HCT116 (cell line): Measurements from ENCODE around the gene IDI1. TPM values are rescaled to one million over a fixed set of nuclear protein-coding genes. Genes with fewer than 3 reads are reported as not detected.

ENCODE experiments used
- ATAC-seq: fragments of 200-7000 bp; cut with Tn5 transposase; 2 replicates; pipeline ENCODE4 v1.9.1; 2020; ENCODE audit warnings: mild to moderate bottlenecking, moderate library complexity
- BruUV-seq: library from RNA; stranded (reverse); fragments of 400-500 nt; replicated peaks from 2 replicates; lab custom pipeline; 2021; lab: Mats Ljungman, UMichigan
- CTCF ChIA-PET: fragments of 300-600 bp; sonication (Branson Sonifier 250); formaldehyde crosslinking; loops from one replicate; lab custom pipeline; 2021; ENCODE audit warnings: antibody characterized with exemption; lab: Charles Lee
- POLR2A ChIA-PET: fragments of 300-600, 350-600 bp; sonication (Branson Sonifier 250); formaldehyde crosslinking; loops from one replicate; lab custom pipeline; 2021; ENCODE audit warnings: antibody characterized with exemption; lab: Charles Lee
- RAD21 ChIA-PET, 2 experiments: fragments of 300-600 bp; sonication (Branson Sonifier 250); formaldehyde crosslinking; loops; one replicate each; lab custom pipeline; 2023; ENCODE audit warnings: low total read pairs in 2 of 2; ENCODE audit not compliant: uncharacterized antibody in 2 of 2, unreplicated experiment in 2 of 2, low non-redundant PET in 1 of 2; lab: Charles Lee
- DNase-seq: peaks from one replicate; pipeline ENCODE4 v3.0.0-alpha.2; 2010; ENCODE audit warnings: low read depth, low spot score
- H2AFZ ChIP-seq: fragments of 200-600 bp; shearing (Covaris generic), sonication (generic); 2 replicates; pipeline ENCODE4 v1.6.1; 2017; ENCODE audit warnings: low read depth, mixed run types, mixed read lengths, antibody characterized with exemption, low read length; ENCODE audit not compliant: poor library complexity, severe bottlenecking
- H3K27ac ChIP-seq: 2 replicates; pipeline ENCODE4 v1.5.1; 2012; ENCODE audit warnings: low read depth, low read length
- H3K27me3 ChIP-seq: fragments of 200-600 bp; sonication (generic); 2 replicates; pipeline ENCODE4 v1.6.1; 2016; ENCODE audit warnings: mixed run types, low read length, mixed read lengths; ENCODE audit not compliant: insufficient read depth
- H3K36me3 ChIP-seq, 2 experiments: fragments of 200-500 bp in 1 of 2; fragments of 200-600 bp in 1 of 2; sonication (Bioruptor generic) in 1 of 2; sonication (generic) in 1 of 2; 2 replicates each; pipeline versions ENCODE4 v1.5.1 to v1.6.1; 2014 to 2016; ENCODE audit warnings: low read length in 2 of 2, inconsistent platforms in 1 of 2, mixed read lengths in 1 of 2, mixed run types in 1 of 2; ENCODE audit not compliant: insufficient read depth in 2 of 2, control insufficient read depth in 1 of 2
- H3K4me1 ChIP-seq, 2 experiments: fragments of 200-600 bp in 1 of 2; sonication (generic) in 1 of 2; 2 replicates each; pipeline versions ENCODE4 v1.5.1 to v1.6.1; 2012 to 2017; ENCODE audit warnings: low read length in 2 of 2, inconsistent platforms in 1 of 2, mild to moderate bottlenecking in 1 of 2, mixed read lengths in 1 of 2, mixed run types in 1 of 2, moderate library complexity in 1 of 2; ENCODE audit not compliant: insufficient read depth in 2 of 2, control insufficient read depth in 1 of 2
- H3K4me2 ChIP-seq: fragments of 200-600 bp; sonication (generic); 2 replicates; pipeline ENCODE4 v1.6.1; 2017; ENCODE audit warnings: mixed run types, low read length, mixed read lengths
- H3K4me3 ChIP-seq, 2 experiments: fragments of 200-600 bp in 1 of 2; sonication (generic) in 1 of 2; replicated peaks in 1 of 2; 2 replicates each; pipeline ENCODE4 v1.5.1; 2011 to 2016; ENCODE audit warnings: low read length in 2 of 2, control low read depth in 1 of 2, low read depth in 1 of 2, mild to moderate bottlenecking in 1 of 2, mixed read lengths in 1 of 2, mixed run types in 1 of 2
- H3K79me2 ChIP-seq: fragments of 200-600 bp; sonication (generic); 2 replicates; pipeline ENCODE4 v1.6.1; 2017; ENCODE audit warnings: mild to moderate bottlenecking, mixed run types, low read length, moderate library complexity, mixed read lengths; ENCODE audit not compliant: insufficient read depth
- H3K9ac ChIP-seq: fragments of 200-600 bp; sonication (generic); 2 replicates; pipeline ENCODE4 v1.6.1; 2016; ENCODE audit warnings: low read length, mixed read lengths
- H3K9me2 ChIP-seq: fragments of 200-600 bp; sonication (generic), shearing (Covaris generic); 2 replicates; pipeline ENCODE4 v1.6.1; 2017; ENCODE audit warnings: mixed run types, mild to moderate bottlenecking, moderate library complexity; ENCODE audit not compliant: insufficient read depth
- H3K9me3 ChIP-seq, 2 experiments: fragments of 200-500 bp in 1 of 2; fragments of 200-600 bp in 1 of 2; sonication (Bioruptor generic) in 1 of 2; sonication (generic) in 1 of 2; 2 replicates each; pipeline ENCODE4 v1.6.1; 2014 to 2017; ENCODE audit warnings: low read length in 2 of 2, mixed read lengths in 2 of 2, inconsistent platforms in 1 of 2, low read depth in 1 of 2, mild to moderate bottlenecking in 1 of 2, mixed run types in 1 of 2, moderate library complexity in 1 of 2; ENCODE audit not compliant: control insufficient read depth in 1 of 2, insufficient read depth in 1 of 2
- H4K20me1 ChIP-seq: fragments of 200-600 bp; sonication (generic), shearing (Covaris generic); 2 replicates; pipeline ENCODE4 v1.6.1; 2017; ENCODE audit warnings: mixed run types, mild to moderate bottlenecking, moderate library complexity; ENCODE audit not compliant: insufficient read depth
- CBX3 ChIP-seq: IDR thresholded peaks from 2 replicates; pipeline ENCODE4 v1.6.1; 2012; ENCODE audit warnings: low read depth
- CEBPB ChIP-seq: IDR thresholded peaks from 2 replicates; pipeline ENCODE4 v1.6.1; 2012; ENCODE audit warnings: low read depth
- EGR1 ChIP-seq: IDR thresholded peaks from 2 replicates; pipeline ENCODE4 v1.6.1; 2012; ENCODE audit warnings: low read depth
- ELF1 ChIP-seq: IDR thresholded peaks from 2 replicates; pipeline ENCODE4 v1.6.1; 2012; ENCODE audit warnings: low read depth, borderline replicate concordance
- EZH2 ChIP-seq: fragments of 200-600 bp; sonication (generic); IDR thresholded peaks from 2 replicates; pipeline ENCODE4 v1.6.1; 2017; ENCODE audit warnings: antibody characterized with exemption, mixed run types
- EZH2phosphoT487 ChIP-seq: fragments of 200-600 bp; IDR thresholded peaks from 2 replicates; pipeline ENCODE4 v1.6.1; 2018; ENCODE audit warnings: antibody characterized with exemption, borderline replicate concordance
- FOSL1 ChIP-seq: IDR thresholded peaks from 2 replicates; pipeline ENCODE4 v1.6.1; 2012; ENCODE audit warnings: low read depth
- JUND ChIP-seq: IDR thresholded peaks from 2 replicates; pipeline ENCODE4 v1.6.1; 2012
- POLR2A ChIP-seq: IDR thresholded peaks from 2 replicates; pipeline ENCODE4 v1.7.0; 2011; ENCODE audit warnings: borderline replicate concordance; ENCODE audit not compliant: insufficient read depth, insufficient read length; ENCODE audit errors: extremely low read depth
- RAD21 ChIP-seq: IDR thresholded peaks from 2 replicates; pipeline ENCODE4 v1.6.1; 2012; ENCODE audit warnings: low read depth, mild to moderate bottlenecking
- SIN3A ChIP-seq: IDR thresholded peaks from 2 replicates; pipeline ENCODE4 v1.6.1; 2012; ENCODE audit warnings: low read depth
- SP1 ChIP-seq: IDR thresholded peaks from 2 replicates; pipeline ENCODE4 v1.6.1; 2012; ENCODE audit warnings: low read depth
- SRF ChIP-seq: IDR thresholded peaks from 2 replicates; pipeline ENCODE4 v1.6.1; 2012; ENCODE audit warnings: low read depth
- TCF7L2 ChIP-seq: IDR thresholded peaks from 2 replicates; pipeline ENCODE4 v1.7.0; 2011; ENCODE audit warnings: borderline replicate concordance, inconsistent platforms; ENCODE audit not compliant: insufficient read depth, insufficient read length; ENCODE audit errors: extremely low read depth
- ZFX ChIP-seq: fragments of 450-650 bp; IDR thresholded peaks from 2 replicates; pipeline ENCODE4 v1.6.1; 2017
- ZNF274 ChIP-seq: fragments of 200-500 bp; sonication (Bioruptor generic); IDR thresholded peaks from 2 replicates; pipeline ENCODE4 v1.6.1; 2014; ENCODE audit warnings: mild to moderate bottlenecking, low read depth, low read length, inconsistent platforms
- intact Hi-C: fragments of 100-400 bp; cut with micrococcal nuclease; formaldehyde crosslinking; loops from 2 replicates; pipeline ENCODE4 v1.10.0; 2022
- total RNA-seq: library from RNA; stranded (reverse); gene quantifications from one replicate; pipeline ENCODE4 v1.2.1, GENCODE V29; 2021; ENCODE audit not compliant: unreplicated experiment
- TF ChIP-seq, protein P1 (sequence below): IDR thresholded peaks from 2 replicates; pipeline ENCODE4 v1.6.1; 2011; ENCODE audit warnings: mild to moderate bottlenecking, low read length, moderate library complexity; ENCODE audit not compliant: insufficient replicate concordance; ENCODE audit errors: extremely low read depth
- TF ChIP-seq, protein P2 (sequence below): IDR thresholded peaks from 2 replicates; pipeline ENCODE4 v1.6.1; 2012
- TF ChIP-seq, protein P3 (sequence below): IDR thresholded peaks from 2 replicates; pipeline ENCODE4 v1.6.1; 2012; ENCODE audit warnings: low read depth
- TF ChIP-seq, protein P4 (sequence below), 3 experiments: fragments of 200-600 bp in 1 of 3; sonication (generic) in 1 of 3; IDR thresholded peaks in 2 of 3; conservative IDR thresholded peaks in 1 of 3; 2 replicates each; pipeline ENCODE4 v1.5.1; 2012 to 2017; ENCODE audit warnings: low read depth in 2 of 3, low read length in 2 of 3, antibody characterized with exemption in 1 of 3, borderline replicate concordance in 1 of 3, control low read depth in 1 of 3, mild to moderate bottlenecking in 1 of 3, mixed read lengths in 1 of 3, mixed run types in 1 of 3, moderate library complexity in 1 of 3; ENCODE audit not compliant: insufficient read depth in 1 of 3

Gene IDI1
- total RNA-seq, 1 experiment from 2014 or later = 37.8 TPM

DNA sequence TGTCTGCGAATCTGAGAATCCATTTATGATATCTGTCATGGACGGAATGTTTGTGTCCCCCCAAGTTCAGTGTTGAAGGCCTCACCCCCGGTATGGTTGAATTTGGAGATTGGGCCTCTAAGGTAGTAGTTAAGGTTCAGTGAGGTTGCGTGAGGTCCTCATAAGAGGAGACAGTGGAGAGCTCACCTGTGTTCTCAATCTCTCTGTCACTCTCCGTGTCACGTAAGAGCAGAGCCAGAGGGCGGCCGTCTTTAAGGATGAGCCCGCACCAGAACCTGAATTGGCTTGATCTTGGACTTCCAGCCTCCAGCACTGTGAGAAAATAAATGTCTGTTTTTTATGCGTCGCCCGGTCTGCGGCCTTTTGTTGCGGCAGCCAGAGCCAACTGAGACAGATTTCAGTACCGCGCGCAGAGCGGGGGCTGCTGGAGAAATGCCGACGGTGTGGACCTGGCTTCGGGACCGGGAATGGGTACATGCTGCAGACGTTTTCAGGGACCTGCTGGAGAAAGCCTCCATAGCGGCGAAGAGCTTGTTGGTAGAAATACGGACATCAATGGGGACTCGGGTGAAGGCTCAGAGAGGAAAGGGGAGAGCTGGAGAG is 47.5 kb upstream of the IDI1 start:
- Histone ChIP-seq H3K79me2 (no peaks in the 10 kb centered on the region; the same call in 1 of the 2 replicates), H3K27ac (no peak overlapping the region), H3K9ac (no peak overlapping the region), H3K9me2 (no peaks in the 10 kb centered on the region), H3K27me3 (no peaks in the 10 kb centered on the region), H3K4me1 (no peaks in the 10 kb centered on the region), H3K4me2 (no peak overlapping the region), H2AFZ (no peak overlapping the region), H3K4me3 (no peak overlapping the region), H4K20me1 (no peaks in the 10 kb centered on the region), H3K9me3 (no peaks in the 10 kb centered on the region), H3K36me3 (peaks cover 0 to 7% of the 10 kb centered on the region in 2 experiments; a peak in 2 of 4 replicates)
- DNase-seq = no peak
- ChIA-PET POLR2A (no interaction called here), RAD21 (no interaction called here), CTCF (no interaction called here)
- TF ChIP-seq SRF (no peak), FOSL1 (no peak), SP1 (no peak), CEBPB (no peak), POLR2A (no peak), ZFX (no peak), ELF1 (no peak), EZH2 (no peak), TCF7L2 (no peak), EZH2phosphoT487 (no peak), EGR1 (no peak), ZNF274 (no peak), SIN3A (no peak), RAD21 (no peak), CBX3 (no peak), JUND (no peak)
- TF ChIP-seq, protein P1, sequence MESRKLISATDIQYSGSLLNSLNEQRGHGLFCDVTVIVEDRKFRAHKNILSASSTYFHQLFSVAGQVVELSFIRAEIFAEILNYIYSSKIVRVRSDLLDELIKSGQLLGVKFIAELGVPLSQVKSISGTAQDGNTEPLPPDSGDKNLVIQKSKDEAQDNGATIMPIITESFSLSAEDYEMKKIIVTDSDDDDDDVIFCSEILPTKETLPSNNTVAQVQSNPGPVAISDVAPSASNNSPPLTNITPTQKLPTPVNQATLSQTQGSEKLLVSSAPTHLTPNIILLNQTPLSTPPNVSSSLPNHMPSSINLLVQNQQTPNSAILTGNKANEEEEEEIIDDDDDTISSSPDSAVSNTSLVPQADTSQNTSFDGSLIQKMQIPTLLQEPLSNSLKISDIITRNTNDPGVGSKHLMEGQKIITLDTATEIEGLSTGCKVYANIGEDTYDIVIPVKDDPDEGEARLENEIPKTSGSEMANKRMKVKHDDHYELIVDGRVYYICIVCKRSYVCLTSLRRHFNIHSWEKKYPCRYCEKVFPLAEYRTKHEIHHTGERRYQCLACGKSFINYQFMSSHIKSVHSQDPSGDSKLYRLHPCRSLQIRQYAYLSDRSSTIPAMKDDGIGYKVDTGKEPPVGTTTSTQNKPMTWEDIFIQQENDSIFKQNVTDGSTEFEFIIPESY = no peak
- TF ChIP-seq, protein P2, sequence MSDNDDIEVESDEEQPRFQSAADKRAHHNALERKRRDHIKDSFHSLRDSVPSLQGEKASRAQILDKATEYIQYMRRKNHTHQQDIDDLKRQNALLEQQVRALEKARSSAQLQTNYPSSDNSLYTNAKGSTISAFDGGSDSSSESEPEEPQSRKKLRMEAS = no peak
- TF ChIP-seq, protein P3, sequence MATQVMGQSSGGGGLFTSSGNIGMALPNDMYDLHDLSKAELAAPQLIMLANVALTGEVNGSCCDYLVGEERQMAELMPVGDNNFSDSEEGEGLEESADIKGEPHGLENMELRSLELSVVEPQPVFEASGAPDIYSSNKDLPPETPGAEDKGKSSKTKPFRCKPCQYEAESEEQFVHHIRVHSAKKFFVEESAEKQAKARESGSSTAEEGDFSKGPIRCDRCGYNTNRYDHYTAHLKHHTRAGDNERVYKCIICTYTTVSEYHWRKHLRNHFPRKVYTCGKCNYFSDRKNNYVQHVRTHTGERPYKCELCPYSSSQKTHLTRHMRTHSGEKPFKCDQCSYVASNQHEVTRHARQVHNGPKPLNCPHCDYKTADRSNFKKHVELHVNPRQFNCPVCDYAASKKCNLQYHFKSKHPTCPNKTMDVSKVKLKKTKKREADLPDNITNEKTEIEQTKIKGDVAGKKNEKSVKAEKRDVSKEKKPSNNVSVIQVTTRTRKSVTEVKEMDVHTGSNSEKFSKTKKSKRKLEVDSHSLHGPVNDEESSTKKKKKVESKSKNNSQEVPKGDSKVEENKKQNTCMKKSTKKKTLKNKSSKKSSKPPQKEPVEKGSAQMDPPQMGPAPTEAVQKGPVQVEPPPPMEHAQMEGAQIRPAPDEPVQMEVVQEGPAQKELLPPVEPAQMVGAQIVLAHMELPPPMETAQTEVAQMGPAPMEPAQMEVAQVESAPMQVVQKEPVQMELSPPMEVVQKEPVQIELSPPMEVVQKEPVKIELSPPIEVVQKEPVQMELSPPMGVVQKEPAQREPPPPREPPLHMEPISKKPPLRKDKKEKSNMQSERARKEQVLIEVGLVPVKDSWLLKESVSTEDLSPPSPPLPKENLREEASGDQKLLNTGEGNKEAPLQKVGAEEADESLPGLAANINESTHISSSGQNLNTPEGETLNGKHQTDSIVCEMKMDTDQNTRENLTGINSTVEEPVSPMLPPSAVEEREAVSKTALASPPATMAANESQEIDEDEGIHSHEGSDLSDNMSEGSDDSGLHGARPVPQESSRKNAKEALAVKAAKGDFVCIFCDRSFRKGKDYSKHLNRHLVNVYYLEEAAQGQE = no peak
- TF ChIP-seq, protein P4, sequence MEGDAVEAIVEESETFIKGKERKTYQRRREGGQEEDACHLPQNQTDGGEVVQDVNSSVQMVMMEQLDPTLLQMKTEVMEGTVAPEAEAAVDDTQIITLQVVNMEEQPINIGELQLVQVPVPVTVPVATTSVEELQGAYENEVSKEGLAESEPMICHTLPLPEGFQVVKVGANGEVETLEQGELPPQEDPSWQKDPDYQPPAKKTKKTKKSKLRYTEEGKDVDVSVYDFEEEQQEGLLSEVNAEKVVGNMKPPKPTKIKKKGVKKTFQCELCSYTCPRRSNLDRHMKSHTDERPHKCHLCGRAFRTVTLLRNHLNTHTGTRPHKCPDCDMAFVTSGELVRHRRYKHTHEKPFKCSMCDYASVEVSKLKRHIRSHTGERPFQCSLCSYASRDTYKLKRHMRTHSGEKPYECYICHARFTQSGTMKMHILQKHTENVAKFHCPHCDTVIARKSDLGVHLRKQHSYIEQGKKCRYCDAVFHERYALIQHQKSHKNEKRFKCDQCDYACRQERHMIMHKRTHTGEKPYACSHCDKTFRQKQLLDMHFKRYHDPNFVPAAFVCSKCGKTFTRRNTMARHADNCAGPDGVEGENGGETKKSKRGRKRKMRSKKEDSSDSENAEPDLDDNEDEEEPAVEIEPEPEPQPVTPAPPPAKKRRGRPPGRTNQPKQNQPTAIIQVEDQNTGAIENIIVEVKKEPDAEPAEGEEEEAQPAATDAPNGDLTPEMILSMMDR (IDR thresholded peaks at IDR 0.05 in 2 of 3, conservative IDR thresholded peaks at IDR 0.05 in 1 of 3; ENCODE audit: borderline replicate concordance in 1 of 3, insufficient read depth in 1 of 3, low read depth in 2 of 3, low read length in 2 of 3) = no peak
- intact Hi-C loops = no loop called here
- ATAC-seq = no peak
- BruUV-seq = no TSS peak
